Measurements from ENCODE around the gene LRRC47. TPM values are rescaled to one million over a fixed set of nuclear protein-coding genes. Genes with fewer than 3 reads are reported as not detected.

LRRC47 gene
- polyA plus RNA-seq, 5 donors = 45.8 to 60.0 (median 54.2) TPM

GRCh38 chr1:3734602-3735001 is 61.7 kb downstream of the LRRC47 start:
- no peak for DNase-seq

- no peak for DNase-seq
Measured at GRCh38 chr1:3733883-3734589, 62.3 kb downstream of the LRRC47 start.

- DNase-seq = no peak
Measured at GRCh38 chr1:3733094-3733882, 63.0 kb downstream of the LRRC47 start.

GRCh38 chr1:3732434-3733093 is 63.7 kb downstream of the LRRC47 start:
- no peak for DNase-seq

GRCh38 chr1:3731583-3732433 is 64.5 kb downstream of the LRRC47 start:
- no peak for DNase-seq

GRCh38 chr1:3730543-3731247 is 65.6 kb downstream of the LRRC47 start:
- no peak for DNase-seq

GRCh38 chr1:3729594-3730542 is 66.4 kb downstream of the LRRC47 start:
- DNase-seq = no peak

Other genes starting within 250 kb of the LRRC47 start
- 10 to 100 TPM; 36.1 to 64.5 (median 50.8) TPM for gene MEGF6, start 185.0 kb downstream of the LRRC47 start, polyA plus RNA-seq (ENCODE audit: insufficient read depth in 1 of 5, insufficient read length in 5 of 5, low replicate concordance in 1 of 5)
- gene TPRG1L, start 171.5 kb downstream of the LRRC47 start, polyA plus RNA-seq (ENCODE audit: insufficient read depth in 1 of 5, insufficient read length in 5 of 5, low replicate concordance in 1 of 5) = 10 to 100 TPM; 26.3 to 34.9 (median 30.0) TPM
- gene WRAP73, start 146.4 kb downstream of the LRRC47 start, polyA plus RNA-seq (ENCODE audit: insufficient read depth in 1 of 5, insufficient read length in 5 of 5, low replicate concordance in 1 of 5) = 10 to 100 TPM; 14.0 to 20.1 (median 15.9) TPM
- gene TP73, start 144.0 kb downstream of the LRRC47 start, polyA plus RNA-seq (ENCODE audit: insufficient read depth in 1 of 5, insufficient read length in 5 of 5, low replicate concordance in 1 of 5) = 1 to 10 TPM; 1.5 to 3.3 (median 2.1) TPM
- under 1 TPM; 0.10 to 0.21 (median 0.19) TPM for gene CCDC27, start 44.0 kb downstream of the LRRC47 start, polyA plus RNA-seq (ENCODE audit: insufficient read depth in 1 of 5, insufficient read length in 5 of 5, low replicate concordance in 1 of 5)
- gene SMIM1, start 23.7 kb downstream of the LRRC47 start, polyA plus RNA-seq (ENCODE audit: insufficient read depth in 1 of 5, insufficient read length in 5 of 5, low replicate concordance in 1 of 5) = 1 to 10 TPM; 2.8 to 9.1 (median 4.6) TPM
- gene CEP104, start 60.7 kb upstream of the LRRC47 start, polyA plus RNA-seq (ENCODE audit: insufficient read depth in 1 of 5, insufficient read length in 5 of 5, low replicate concordance in 1 of 5) = 10 to 100 TPM; 27.1 to 35.9 (median 28.1) TPM
- gene DFFB, start 61.0 kb upstream of the LRRC47 start, polyA plus RNA-seq (ENCODE audit: insufficient read depth in 1 of 5, insufficient read length in 5 of 5, low replicate concordance in 1 of 5) = 10 to 100 TPM in 3 of 5 donors, 1 to 10 TPM in 2; 9.3 to 12.2 (median 10.8) TPM
- gene C1orf174, start 103.8 kb upstream of the LRRC47 start, polyA plus RNA-seq (ENCODE audit: insufficient read depth in 1 of 5, insufficient read length in 5 of 5, low replicate concordance in 1 of 5) = 10 to 100 TPM; 21.6 to 28.1 (median 23.5) TPM

Data from right lung (tissue), 5 donors.